SK-N-SH (cell line): ENCODE data around the gene GPR137B.

Experiments
- CTCF ChIP-seq: fragments of 200-600 bp; sonication (generic); IDR thresholded peaks from 2 replicates; pipeline ENCODE4 v1.6.1; 2017; ENCODE audit warnings: antibody characterized with exemption, mild to moderate bottlenecking, moderate library complexity
- EP300 ChIP-seq, 2 experiments: IDR thresholded peaks; 2 replicates each; pipeline versions ENCODE4 v1.4.0 to v1.6.1; 2012; ENCODE audit warnings: borderline replicate concordance in 1 of 2, low read depth in 1 of 2, low read length in 1 of 2
- EZH2phosphoT487 ChIP-seq: fragments of 200-600 bp; sonication (generic); IDR thresholded peaks from 2 replicates; pipeline ENCODE4 v1.6.1; 2017; ENCODE audit warnings: low read depth, mixed run types, mild to moderate bottlenecking, antibody characterized with exemption, moderate library complexity, borderline replicate concordance
- FOSL2 ChIP-seq: IDR thresholded peaks from 2 replicates; pipeline ENCODE4 v1.4.0; 2012; ENCODE audit warnings: low read depth, mild to moderate bottlenecking, moderate library complexity, borderline replicate concordance
- GATA2 ChIP-seq: sonication (generic); formaldehyde crosslinking; IDR thresholded peaks from 2 replicates; pipeline ENCODE4 v1.5.0; 2020; ENCODE audit warnings: mild to moderate bottlenecking, missing genetic modification reagents
- JUND ChIP-seq: IDR thresholded peaks from 2 replicates; pipeline ENCODE4 v1.4.0; 2012
- MEF2A ChIP-seq: IDR thresholded peaks from 2 replicates; pipeline ENCODE4 v1.4.0; 2012; ENCODE audit warnings: low read depth, borderline replicate concordance
- MXI1 ChIP-seq: IDR thresholded peaks from 2 replicates; pipeline ENCODE4 v1.6.1; 2012; ENCODE audit warnings: mild to moderate bottlenecking, low read depth, low read length, improper control_type of control experiment
- NRF1 ChIP-seq: IDR thresholded peaks from 2 replicates; pipeline ENCODE4 v1.6.1; 2012; ENCODE audit warnings: low read depth, mild to moderate bottlenecking, low read length
- RCOR1 ChIP-seq: fragments of 150-350 bp; IDR thresholded peaks from 2 replicates; pipeline ENCODE4 v1.6.1; 2017; ENCODE audit warnings: antibody characterized with exemption, low read length
- TCF12 ChIP-seq: IDR thresholded peaks from 2 replicates; pipeline ENCODE4 v1.4.0; 2012
- ZBTB33 ChIP-seq: IDR thresholded peaks from 2 replicates; pipeline ENCODE4 v1.4.0; 2012; ENCODE audit warnings: low read depth, borderline replicate concordance

GRCh38 chr1:236098267-236098666 lies 44.1 kb upstream of the GPR137B start:
- no peak for TF ChIP-seq NRF1
- no peak for TF ChIP-seq FOSL2
- TF ChIP-seq CTCF = no peak
- TF ChIP-seq JUND = no peak
- TF ChIP-seq TCF12 = no peak
- TF ChIP-seq ZBTB33 = no peak
- no peak for TF ChIP-seq MEF2A
- no peak for TF ChIP-seq EP300 (IDR thresholded peaks at IDR 0.05; ENCODE audit: borderline replicate concordance in 1 of 2, low read depth in 1 of 2, low read length in 1 of 2)
- no peak for TF ChIP-seq GATA2
- no peak for TF ChIP-seq RCOR1
- no peak for TF ChIP-seq MXI1
- TF ChIP-seq EZH2phosphoT487 = no peak
